ENCODE measurements around the gene LRRC45.

GRCh38 chr17:82014971-82015310 is 8.2 kb upstream of the LRRC45 start:
- TF ChIP-seq, protein P1, sequence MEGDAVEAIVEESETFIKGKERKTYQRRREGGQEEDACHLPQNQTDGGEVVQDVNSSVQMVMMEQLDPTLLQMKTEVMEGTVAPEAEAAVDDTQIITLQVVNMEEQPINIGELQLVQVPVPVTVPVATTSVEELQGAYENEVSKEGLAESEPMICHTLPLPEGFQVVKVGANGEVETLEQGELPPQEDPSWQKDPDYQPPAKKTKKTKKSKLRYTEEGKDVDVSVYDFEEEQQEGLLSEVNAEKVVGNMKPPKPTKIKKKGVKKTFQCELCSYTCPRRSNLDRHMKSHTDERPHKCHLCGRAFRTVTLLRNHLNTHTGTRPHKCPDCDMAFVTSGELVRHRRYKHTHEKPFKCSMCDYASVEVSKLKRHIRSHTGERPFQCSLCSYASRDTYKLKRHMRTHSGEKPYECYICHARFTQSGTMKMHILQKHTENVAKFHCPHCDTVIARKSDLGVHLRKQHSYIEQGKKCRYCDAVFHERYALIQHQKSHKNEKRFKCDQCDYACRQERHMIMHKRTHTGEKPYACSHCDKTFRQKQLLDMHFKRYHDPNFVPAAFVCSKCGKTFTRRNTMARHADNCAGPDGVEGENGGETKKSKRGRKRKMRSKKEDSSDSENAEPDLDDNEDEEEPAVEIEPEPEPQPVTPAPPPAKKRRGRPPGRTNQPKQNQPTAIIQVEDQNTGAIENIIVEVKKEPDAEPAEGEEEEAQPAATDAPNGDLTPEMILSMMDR (IDR thresholded peaks at IDR 0.05; ENCODE audit: extremely low read depth in 1 of 2, insufficient read depth in 1 of 2, low read depth in 1 of 2, low read length in 2 of 2) = no peak
- no peak for TF ChIP-seq GATA2 (IDR thresholded peaks at IDR 0.05; ENCODE audit: insufficient read depth, insufficient read length, low read depth, low read length)
- no peak for TF ChIP-seq FOS (IDR thresholded peaks at IDR 0.05; ENCODE audit: borderline replicate concordance, insufficient read depth, low read length)
- no peak for TF ChIP-seq POLR2AphosphoS5 (IDR thresholded peaks at IDR 0.05; ENCODE audit: insufficient read depth, low read depth, low read length)
- TF ChIP-seq EZH2 (IDR thresholded peaks at IDR 0.05; ENCODE audit: borderline replicate concordance, low read depth, low read length, severe bottlenecking) = no peak
- no peak for TF ChIP-seq POLR2A (IDR thresholded peaks at IDR 0.05; ENCODE audit: low read depth, low read length)
- no peak for TF ChIP-seq MYC (IDR thresholded peaks at IDR 0.05; ENCODE audit: low read depth, low read length)
- TF ChIP-seq JUN (IDR thresholded peaks at IDR 0.05; ENCODE audit: borderline replicate concordance, insufficient read depth, insufficient read length, low read depth) = no peak
- TF ChIP-seq, protein P2, sequence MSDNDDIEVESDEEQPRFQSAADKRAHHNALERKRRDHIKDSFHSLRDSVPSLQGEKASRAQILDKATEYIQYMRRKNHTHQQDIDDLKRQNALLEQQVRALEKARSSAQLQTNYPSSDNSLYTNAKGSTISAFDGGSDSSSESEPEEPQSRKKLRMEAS (IDR thresholded peaks at IDR 0.05; ENCODE audit: insufficient read depth, insufficient read length) = no peak

Data from endothelial cell of umbilical vein (primary cell).